K562 (cell line): ENCODE measurements around the gene CNGA3. TPM values are rescaled to one million over a fixed set of nuclear protein-coding genes. Genes with fewer than 3 reads are reported as not detected.

Experiments
- ATAC-seq: fragments of 200-7000 bp; cut with Tn5 transposase; 3 replicates; pipeline ENCODE4 v1.9.1; 2020; ENCODE audit warnings: moderate library complexity
- BruUV-seq: library from RNA; stranded (reverse); fragments of 400-500 nt; replicated peaks from 2 replicates; lab custom pipeline; 2021; lab: Mats Ljungman, UMichigan
- CTCF ChIA-PET: fragments of 300-600 bp; formaldehyde crosslinking; extraction: SDS; loops from one replicate; lab custom pipeline; 2021; ENCODE audit warnings: low intra/inter-chr PET ratio; lab: Yijun Ruan, JAX
- POLR2A ChIA-PET: fragments of 300-600, 350-650 bp; sonication (Branson Sonifier 250); formaldehyde crosslinking; extraction: SDS; loops from one replicate; lab custom pipeline; 2021; ENCODE audit warnings: antibody characterized with exemption, inconsistent platforms; lab: Yijun Ruan, JAX
- DNase-seq, 4 experiments: peaks; one replicate each; pipeline versions ENCODE4 v3.0.0 to v3.0.0-alpha.2; 2011 to 2018; ENCODE audit warnings: low spot score in 3 of 4, mixed read lengths in 3 of 4; ENCODE audit errors: extremely low read depth in 1 of 4
- FAIRE-seq: peaks from 2 replicates; lab custom pipeline; 2011; peaks lifted over from hg19 to GRCh38; lab: Jason Lieb, UNC
- H2AFZ ChIP-seq: 2 replicates; pipeline ENCODE4 v1.6.0; 2011; ENCODE audit warnings: low read depth, low read length, control low read depth, inconsistent platforms
- H3K27ac ChIP-seq: fragments of 200-600 bp; 3 replicates; pipeline ENCODE4 v1.8.0; 2011; ENCODE audit warnings: low read depth, mild to moderate bottlenecking, control low read depth, inconsistent platforms, low read length, moderate library complexity, mixed read lengths; ENCODE audit errors: extremely low read depth
- H3K27me3 ChIP-seq, 2 experiments: fragments of 300-600 bp in 1 of 2; 2 replicates in 1 of 2; 3 replicates in 1 of 2; pipeline versions ENCODE4 v1.6.0 to v1.8.0; 2011; ENCODE audit warnings: inconsistent platforms in 2 of 2, low read length in 2 of 2, mild to moderate bottlenecking in 1 of 2, mixed read lengths in 1 of 2, moderate library complexity in 1 of 2; ENCODE audit not compliant: control insufficient read depth in 2 of 2, insufficient read depth in 2 of 2
- H3K36me3 ChIP-seq: fragments of 300-600 bp; 3 replicates; pipeline ENCODE4 v1.8.0; 2011; ENCODE audit warnings: mild to moderate bottlenecking, low read length, inconsistent platforms; ENCODE audit not compliant: control insufficient read depth, insufficient read depth
- H3K4me1 ChIP-seq, 2 experiments: fragments of 200-600 bp in 1 of 2; replicated peaks in 1 of 2; 2 replicates in 1 of 2; 3 replicates in 1 of 2; pipeline versions ENCODE4 v1.5.1 to v1.8.0; 2011; ENCODE audit warnings: inconsistent platforms in 2 of 2, low read length in 2 of 2, mild to moderate bottlenecking in 1 of 2, mixed read lengths in 1 of 2, moderate library complexity in 1 of 2; ENCODE audit not compliant: control insufficient read depth in 2 of 2, insufficient read depth in 2 of 2
- H3K4me2 ChIP-seq: 2 replicates; pipeline ENCODE4 v1.6.1; 2011; ENCODE audit warnings: low read length, control low read depth, inconsistent platforms, mixed read lengths; ENCODE audit not compliant: insufficient read depth
- H3K4me3 ChIP-seq: fragments of 200-600 bp; sonication (generic), shearing (Covaris generic); 2 replicates; pipeline ENCODE4 v1.5.1; 2016; ENCODE audit warnings: control low read depth, inconsistent platforms
- H3K79me2 ChIP-seq: fragments of 200-600 bp; 3 replicates; pipeline ENCODE4 v1.8.0; 2011; ENCODE audit warnings: low read length, inconsistent platforms; ENCODE audit not compliant: control insufficient read depth, insufficient read depth
- H3K9ac ChIP-seq, 2 experiments: 2 replicates each; pipeline versions ENCODE4 v1.6.0 to v1.6.1; 2011; ENCODE audit warnings: low read depth in 2 of 2, low read length in 2 of 2, control low read depth in 1 of 2, inconsistent platforms in 1 of 2, mild to moderate bottlenecking in 1 of 2, mixed read lengths in 1 of 2; ENCODE audit not compliant: insufficient read depth in 1 of 2
- H3K9me1 ChIP-seq: one replicate; pipeline ENCODE4 v1.6.0; 2011; ENCODE audit warnings: inconsistent platforms, mild to moderate bottlenecking, low read length, moderate library complexity; ENCODE audit not compliant: control insufficient read depth, insufficient read depth
- H3K9me3 ChIP-seq: replicated peaks from 2 replicates; pipeline ENCODE4 v1.5.1; 2011; ENCODE audit warnings: low read depth, low read length, inconsistent platforms; ENCODE audit not compliant: control insufficient read depth, insufficient read depth
- H4K20me1 ChIP-seq: replicated peaks from 2 replicates; pipeline ENCODE4 v1.6.1; 2011; ENCODE audit warnings: low read length, inconsistent platforms, mixed read lengths; ENCODE audit not compliant: control insufficient read depth, insufficient read depth
- BACH1 ChIP-seq: fragments of 200-800 bp; sonication (Bioruptor generic); IDR thresholded peaks from 2 replicates; pipeline ENCODE4 v1.6.1; 2016; ENCODE audit warnings: missing genetic modification characterization, missing compliant biosample characterization
- BDP1 ChIP-seq: IDR thresholded peaks from 3 replicates; pipeline ENCODE4 v1.6.1; 2011; ENCODE audit not compliant: insufficient read length, insufficient read depth
- DNMT1 ChIP-seq: fragments of 450-650 bp; IDR thresholded peaks from 2 replicates; pipeline ENCODE4 v1.6.1; 2016; ENCODE audit warnings: antibody characterized with exemption, mild to moderate bottlenecking
- HDAC6 ChIP-seq: IDR thresholded peaks from 2 replicates; pipeline ENCODE4 v1.6.1; 2012; ENCODE audit warnings: low read depth, mild to moderate bottlenecking, control low read depth, inconsistent platforms, low read length, moderate library complexity
- HEY1 ChIP-seq: fragments of 250-450 bp; sonication (Bioruptor Pico); IDR thresholded peaks from 2 replicates; pipeline ENCODE4 v1.5.0; 2020; ENCODE audit warnings: mild to moderate bottlenecking, moderate library complexity, borderline replicate concordance
- PCBP1 ChIP-seq: fragments of 200-400 bp; formaldehyde crosslinking; IDR thresholded peaks from 2 replicates; pipeline ENCODE4 v1.6.1; 2018; ENCODE audit warnings: mild to moderate bottlenecking, low read depth, low read length; ENCODE audit not compliant: poor library complexity, severe bottlenecking
- RBM14 ChIP-seq: fragments of 200-400 bp; formaldehyde crosslinking; IDR thresholded peaks from 2 replicates; pipeline ENCODE4 v1.6.1; 2018; ENCODE audit warnings: low read depth, mild to moderate bottlenecking, low read length, moderate library complexity, borderline replicate concordance; ENCODE audit not compliant: insufficient read depth
- SMAD1 ChIP-seq: fragments of 150-350 bp; IDR thresholded peaks from 2 replicates; pipeline ENCODE4 v1.6.1; 2014; ENCODE audit warnings: low read length, low read depth; ENCODE audit not compliant: partially characterized antibody
- SP2 ChIP-seq: IDR thresholded peaks from 2 replicates; pipeline ENCODE4 v1.6.1; 2011; ENCODE audit warnings: mild to moderate bottlenecking, low read depth, low read length, moderate library complexity; ENCODE audit not compliant: poor library complexity, severe bottlenecking; ENCODE audit errors: extremely low read depth
- SRF ChIP-seq, 2 experiments: fragments of 250-450, 450-650 bp in 1 of 2; sonication (Bioruptor Pico) in 1 of 2; sonication (generic) in 1 of 2; formaldehyde crosslinking; IDR thresholded peaks; 2 replicates each; pipeline versions ENCODE4 v1.5.0 to v1.5.1; 2020 to 2022; ENCODE audit warnings: mild to moderate bottlenecking in 1 of 2, missing genetic modification reagents in 1 of 2
- THAP12 ChIP-seq: fragments of 250-450 bp; sonication (Bioruptor Pico); IDR thresholded peaks from 2 replicates; pipeline ENCODE4 v1.9.0; 2021; ENCODE audit warnings: mild to moderate bottlenecking, inconsistent platforms
- XRCC4 ChIP-seq: IDR thresholded peaks from one replicate; pipeline ENCODE4 v1.6.1; 2011; ENCODE audit not compliant: insufficient read depth, insufficient read length; ENCODE audit errors: extremely low read depth
- ZNF197 ChIP-seq: fragments of 200-800 bp; sonication (Bioruptor generic); IDR thresholded peaks from 2 replicates; pipeline ENCODE4 v1.6.1; 2016; ENCODE audit warnings: low read depth, missing genetic modification characterization, missing compliant biosample characterization
- WGBS: fragments of 100-300 bp; shearing (Covaris generic); methylation state at CpG from one replicate; pipeline ENCODE4 v1.1.6; 2016; ENCODE audit warnings: low coverage, mixed read lengths; ENCODE audit not compliant: insufficient coverage; ENCODE audit errors: missing lambda C conversion rate; 5-methylcytosine and 5-hydroxymethylcytosine counted together
- in situ Hi-C: fragments of 300-500 bp; cut with MboI; formaldehyde crosslinking; loops from 4 replicates; pipeline ENCODE4 v1.15.0; 2018; ENCODE audit warnings: inconsistent platforms, mixed read lengths
- intact Hi-C: fragments of 100-400 bp; cut with micrococcal nuclease; formaldehyde crosslinking; loops from 2 replicates; pipeline ENCODE4 v1.14.2; 2022
- polyA plus RNA-seq, 8 experiments: library from polyadenylated mRNA; depleted of rRNA in 4 of 8; stranded (reverse) in 5 of 8; unstranded in 3 of 8; fragments of >200 nt; fragmentation: Nextera tagmentation in 2 of 8; fragmentation: Illumina TruSeq in 1 of 8; extraction: Ambion mirVana in 2 of 8; extraction: Trizol in 1 of 8; gene quantifications; 2 replicates each; pipeline versions ENCODE4 v1.2.1 to v1.2.3, GENCODE V29; 2011 to 2014; ENCODE audit warnings: inconsistent platforms in 1 of 8, missing spikeins in 1 of 8
- total RNA-seq, 7 experiments: library from RNA; depleted of rRNA in 6 of 7; stranded (reverse); fragments of >200 nt in 6 of 7; fragmentation: Illumina TruSeq in 2 of 7; extraction: Trizol in 2 of 7; gene quantifications; 2 replicates each; pipeline versions ENCODE4 v1.2.1 to v1.2.3, GENCODE V29; 2011 to 2021; ENCODE audit warnings: low replicate concordance in 1 of 7
- TF ChIP-seq, protein P1 (sequence below): sonication (generic); formaldehyde crosslinking; IDR thresholded peaks from 2 replicates; pipeline ENCODE4 v1.8.0; 2022; ENCODE audit warnings: mild to moderate bottlenecking, missing genetic modification reagents

Gene CNGA3
- total and polyA plus RNA-seq, 9 of the 15 experiments (the other 6 are each of a cell fraction or from before 2014, with no cell fraction given) = not detected

DNA sequence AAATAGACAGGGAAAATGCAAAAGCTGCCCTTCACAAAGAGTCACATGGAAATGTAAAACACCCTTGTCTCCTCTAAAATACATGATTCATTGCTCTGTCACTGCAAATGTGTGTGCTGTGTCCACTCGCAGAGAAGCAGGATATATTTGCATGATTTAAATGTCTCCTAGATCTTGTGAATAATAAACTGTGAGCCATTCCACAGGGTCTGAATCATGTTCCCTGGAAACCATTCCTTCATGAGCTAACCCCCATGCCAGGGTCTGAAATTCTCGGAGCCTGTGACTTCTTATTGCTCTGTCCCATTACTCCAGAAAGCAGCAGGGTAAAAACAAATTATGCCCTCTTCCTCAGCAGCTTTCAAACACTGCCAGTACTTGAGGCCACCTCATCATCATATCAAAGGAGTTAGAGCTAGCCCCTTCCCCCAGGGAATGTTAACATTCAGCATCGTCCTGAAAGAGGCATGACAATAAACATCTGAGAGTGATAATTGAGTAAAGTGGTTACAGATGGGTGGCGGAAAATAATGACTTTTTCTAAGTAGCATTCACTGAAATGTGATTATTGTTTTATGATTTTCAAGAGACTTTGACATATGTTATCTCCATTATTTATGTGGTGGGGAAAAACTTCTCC, 11.7 kb upstream of the CNGA3 start (continued):
- TF ChIP-seq, protein P1, sequence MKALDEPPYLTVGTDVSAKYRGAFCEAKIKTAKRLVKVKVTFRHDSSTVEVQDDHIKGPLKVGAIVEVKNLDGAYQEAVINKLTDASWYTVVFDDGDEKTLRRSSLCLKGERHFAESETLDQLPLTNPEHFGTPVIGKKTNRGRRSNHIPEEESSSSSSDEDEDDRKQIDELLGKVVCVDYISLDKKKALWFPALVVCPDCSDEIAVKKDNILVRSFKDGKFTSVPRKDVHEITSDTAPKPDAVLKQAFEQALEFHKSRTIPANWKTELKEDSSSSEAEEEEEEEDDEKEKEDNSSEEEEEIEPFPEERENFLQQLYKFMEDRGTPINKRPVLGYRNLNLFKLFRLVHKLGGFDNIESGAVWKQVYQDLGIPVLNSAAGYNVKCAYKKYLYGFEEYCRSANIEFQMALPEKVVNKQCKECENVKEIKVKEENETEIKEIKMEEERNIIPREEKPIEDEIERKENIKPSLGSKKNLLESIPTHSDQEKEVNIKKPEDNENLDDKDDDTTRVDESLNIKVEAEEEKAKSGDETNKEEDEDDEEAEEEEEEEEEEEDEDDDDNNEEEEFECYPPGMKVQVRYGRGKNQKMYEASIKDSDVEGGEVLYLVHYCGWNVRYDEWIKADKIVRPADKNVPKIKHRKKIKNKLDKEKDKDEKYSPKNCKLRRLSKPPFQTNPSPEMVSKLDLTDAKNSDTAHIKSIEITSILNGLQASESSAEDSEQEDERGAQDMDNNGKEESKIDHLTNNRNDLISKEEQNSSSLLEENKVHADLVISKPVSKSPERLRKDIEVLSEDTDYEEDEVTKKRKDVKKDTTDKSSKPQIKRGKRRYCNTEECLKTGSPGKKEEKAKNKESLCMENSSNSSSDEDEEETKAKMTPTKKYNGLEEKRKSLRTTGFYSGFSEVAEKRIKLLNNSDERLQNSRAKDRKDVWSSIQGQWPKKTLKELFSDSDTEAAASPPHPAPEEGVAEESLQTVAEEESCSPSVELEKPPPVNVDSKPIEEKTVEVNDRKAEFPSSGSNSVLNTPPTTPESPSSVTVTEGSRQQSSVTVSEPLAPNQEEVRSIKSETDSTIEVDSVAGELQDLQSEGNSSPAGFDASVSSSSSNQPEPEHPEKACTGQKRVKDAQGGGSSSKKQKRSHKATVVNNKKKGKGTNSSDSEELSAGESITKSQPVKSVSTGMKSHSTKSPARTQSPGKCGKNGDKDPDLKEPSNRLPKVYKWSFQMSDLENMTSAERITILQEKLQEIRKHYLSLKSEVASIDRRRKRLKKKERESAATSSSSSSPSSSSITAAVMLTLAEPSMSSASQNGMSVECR = no peak
- TF ChIP-seq HEY1 (CRISPR knock-in tag) (no peak), ZNF197 (CRISPR knock-in tag) (no peak)

GRCh38 chr2:98335271-98335670, 11.0 kb upstream of the CNGA3 start:
- H3K9me3 ChIP-seq = no peaks in the 10 kb centered on the region
- ATAC-seq (no peak), DNase-seq (no peak), FAIRE-seq (no peak)
- POLR2A ChIA-PET = no interaction called here
- H4K20me1 ChIP-seq = no peaks in the 10 kb centered on the region
- H3K4me3 ChIP-seq = no peak overlapping the region
- BruUV-seq = no TSS peak
- no peak overlapping the region for H3K4me2 ChIP-seq
- no peak overlapping the region for H3K9ac ChIP-seq
- H3K9me1 ChIP-seq = no peaks in the 10 kb centered on the region
- 0% methylated on average over 3 of the region's 3 CpGs for WGBS
- H3K79me2 ChIP-seq = no peaks in the 10 kb centered on the region
- intact Hi-C loops (no loop called here), in situ Hi-C loops (no loop called here)
- no peaks in the 10 kb centered on the region for H3K4me1 ChIP-seq
- H3K36me3 ChIP-seq = no peaks in the 10 kb centered on the region
- H3K27ac ChIP-seq = no peak overlapping the region
- CTCF ChIA-PET = no interaction called here
- peaks cover 5 to 22% of the 10 kb centered on the region in 2 experiments; a peak in 4 of 5 replicates for H3K27me3 ChIP-seq
- H2AFZ ChIP-seq = no peak overlapping the region
- TF ChIP-seq THAP12 (CRISPR knock-in tag) (no peak), DNMT1 (no peak), BDP1 (no peak), BACH1 (no peak), SP2 (no peak), RBM14 (no peak), XRCC4 (no peak), SRF (CRISPR knock-in tag; IDR thresholded peaks at IDR 0.05) (no peak), SMAD1 (no peak), PCBP1 (no peak), HDAC6 (no peak)
